Neuronal stem cell (in vitro differentiated cells): Measurements from ENCODE around the gene LYZL4.

Experiments
- DNase-seq: peaks from one replicate; pipeline ENCODE4 v3.0.0-alpha.2; 2013; ENCODE audit warnings: low spot score
- H2AFZ ChIP-seq: one replicate; pipeline ENCODE4 v1.6.1; 2013; ENCODE audit warnings: mild to moderate bottlenecking, low read length, inconsistent platforms
- H2AK5ac ChIP-seq: 2 replicates; pipeline ENCODE4 v1.6.1; 2013; ENCODE audit warnings: low read depth, mild to moderate bottlenecking, inconsistent platforms, low read length, moderate library complexity, mixed read lengths
- H2BK120ac ChIP-seq: 2 replicates; pipeline ENCODE4 v1.6.1; 2013; ENCODE audit warnings: low read depth, mild to moderate bottlenecking, inconsistent platforms, low read length, moderate library complexity, mixed read lengths
- H2BK12ac ChIP-seq: one replicate; pipeline ENCODE4 v1.6.1; 2013; ENCODE audit warnings: low read length, inconsistent platforms
- H2BK15ac ChIP-seq: 2 replicates; pipeline ENCODE4 v1.6.1; 2013; ENCODE audit warnings: mild to moderate bottlenecking, low read length, inconsistent platforms, mixed read lengths
- H2BK5ac ChIP-seq: one replicate; pipeline ENCODE4 v1.6.1; 2013; ENCODE audit warnings: inconsistent platforms, mild to moderate bottlenecking, low read length, moderate library complexity
- H3K14ac ChIP-seq: one replicate; pipeline ENCODE4 v1.6.1; 2013; ENCODE audit warnings: low read length, inconsistent platforms
- H3K18ac ChIP-seq: 2 replicates; pipeline ENCODE4 v1.6.1; 2013; ENCODE audit warnings: low read length, inconsistent platforms
- H3K23ac ChIP-seq: 2 replicates; pipeline ENCODE4 v1.6.1; 2013; ENCODE audit warnings: low read depth, mild to moderate bottlenecking, mixed read lengths, low read length, inconsistent platforms; ENCODE audit not compliant: poor library complexity
- H3K27ac ChIP-seq: replicated peaks from 3 replicates; pipeline ENCODE4 v1.5.1; 2013; ENCODE audit warnings: low read length, inconsistent platforms
- H3K27me3 ChIP-seq, 3 experiments: 2 replicates each; pipeline ENCODE4 v1.6.1; 2013; ENCODE audit warnings: low read length in 3 of 3, mild to moderate bottlenecking in 2 of 3, inconsistent platforms in 1 of 3, low read depth in 1 of 3, mixed read lengths in 1 of 3, moderate library complexity in 1 of 3; ENCODE audit not compliant: control insufficient read depth in 3 of 3, insufficient read depth in 3 of 3
- H3K36me3 ChIP-seq, 2 donors: replicated peaks in 1 of 2; 2 replicates each; pipeline ENCODE4 v1.6.1; 2013; ENCODE audit warnings: low read length in 2 of 2; ENCODE audit not compliant: control insufficient read depth in 2 of 2, insufficient read depth in 2 of 2
- H3K4ac ChIP-seq: 2 replicates; pipeline ENCODE4 v1.6.1; 2013; ENCODE audit warnings: inconsistent platforms, mild to moderate bottlenecking, low read length, moderate library complexity
- H3K4me1 ChIP-seq, 2 donors: 1 replicate in 1 of 2; 2 replicates in 1 of 2; pipeline ENCODE4 v1.6.1; 2013; ENCODE audit warnings: low read length in 2 of 2, low read depth in 1 of 2; ENCODE audit not compliant: control insufficient read depth in 2 of 2, insufficient read depth in 1 of 2
- H3K4me2 ChIP-seq: one replicate; pipeline ENCODE4 v1.6.1; 2013; ENCODE audit warnings: mild to moderate bottlenecking, low read length, inconsistent platforms; ENCODE audit not compliant: insufficient read depth, poor library complexity, severe bottlenecking
- H3K4me3 ChIP-seq, 2 donors: 2 replicates each; pipeline ENCODE4 v1.5.1; 2013; ENCODE audit warnings: low read length in 2 of 2, mild to moderate bottlenecking in 2 of 2, inconsistent platforms in 1 of 2, moderate library complexity in 1 of 2
- H3K79me1 ChIP-seq: one replicate; pipeline ENCODE4 v1.6.1; 2013; ENCODE audit warnings: low read depth, mild to moderate bottlenecking, inconsistent platforms, low read length, moderate library complexity
- H3K9ac ChIP-seq: one replicate; pipeline ENCODE4 v1.6.1; 2013; ENCODE audit warnings: mild to moderate bottlenecking, low read depth, low read length, inconsistent platforms; ENCODE audit not compliant: poor library complexity
- H3K9me3 ChIP-seq, 2 donors: replicated peaks in 1 of 2; 2 replicates each; pipeline versions ENCODE3 to v1.6.1; 2013; ENCODE audit warnings: low read length in 2 of 2, mild to moderate bottlenecking in 2 of 2, inconsistent platforms in 1 of 2, low read depth in 1 of 2, mixed read lengths in 1 of 2, moderate library complexity in 1 of 2; ENCODE audit not compliant: control insufficient read depth in 2 of 2, insufficient read depth in 1 of 2
- H4K8ac ChIP-seq: one replicate; pipeline ENCODE4 v1.6.1; 2013; ENCODE audit warnings: low read depth, mild to moderate bottlenecking, inconsistent platforms, low read length, moderate library complexity
- H4K91ac ChIP-seq: one replicate; pipeline ENCODE4 v1.6.1; 2013; ENCODE audit warnings: low read length, low read depth, mild to moderate bottlenecking, inconsistent platforms; ENCODE audit not compliant: poor library complexity
- WGBS, 2 donors: extraction: QIAGEN DNeasy Blood & Tissue Kit; methylation state at CpG; one replicate each; pipeline ENCODE4 v1.1.7; 2013; ENCODE audit warnings: missing lambda C conversion rate in 2 of 2, mixed read lengths in 1 of 2; ENCODE audit not compliant: insufficient read length in 2 of 2, insufficient replicate concordance in 1 of 2; ENCODE audit errors: extremely low coverage in 2 of 2; 5-methylcytosine and 5-hydroxymethylcytosine counted together

The LYZL4 gene

GRCh38 chr3:42369832-42370231, 40.6 kb downstream of the LYZL4 start:
- no peak overlapping the region for H3K4ac ChIP-seq
- H2AFZ ChIP-seq, result no peak overlapping the region
- no peak for DNase-seq
- H3K36me3 ChIP-seq, result no peaks in the 10 kb centered on the region
- no peak overlapping the region for H2BK12ac ChIP-seq
- no peak overlapping the region for H3K23ac ChIP-seq
- H3K18ac ChIP-seq, result peak overlapping the region; percentile 78
- H3K4me2 ChIP-seq, result no peak overlapping the region
- no CpG with 5 or more reads among the region's 4 CpGs for WGBS, 2 donors
- peak overlapping the region; percentile 28 for H3K27ac ChIP-seq
- no peak overlapping the region for H3K9ac ChIP-seq
- no peak overlapping the region for H3K14ac ChIP-seq
- H2BK5ac ChIP-seq, result no peak overlapping the region
- no peaks in the 10 kb centered on the region for H3K79me1 ChIP-seq
- no peak overlapping the region for H3K4me3 ChIP-seq
- peaks cover 0 to 3% of the 10 kb centered on the region in 2 donors for H3K9me3 ChIP-seq
- peaks cover 0 to 11% of the 10 kb centered on the region in 2 donors for H3K4me1 ChIP-seq
- H4K8ac ChIP-seq, result no peak overlapping the region
- H2AK5ac ChIP-seq, result no peak overlapping the region
- no peaks in the 10 kb centered on the region for H3K27me3 ChIP-seq
- no peak overlapping the region for H4K91ac ChIP-seq
- no peak overlapping the region for H2BK120ac ChIP-seq
- no peak overlapping the region for H2BK15ac ChIP-seq

GRCh38 chr3:42369304-42369703, 41.1 kb downstream of the LYZL4 start:
- Histone ChIP-seq H3K23ac (no peak overlapping the region), H3K9ac (no peak overlapping the region), H2BK120ac (no peak overlapping the region), H3K18ac (peak overlapping the region; percentile 78), H2BK5ac (no peak overlapping the region), H2BK15ac (no peak overlapping the region), H3K4me1 (peaks cover 0 to 11% of the 10 kb centered on the region in 2 donors), H2BK12ac (no peak overlapping the region), H3K4me2 (no peak overlapping the region), H2AK5ac (no peak overlapping the region), H2AFZ (no peak overlapping the region), H3K4me3 (no peak overlapping the region), H4K8ac (no peak overlapping the region), H3K27me3 (no peaks in the 10 kb centered on the region), H3K36me3 (no peaks in the 10 kb centered on the region), H3K27ac (peak overlapping the region; percentile 28), H3K4ac (no peak overlapping the region), H3K14ac (no peak overlapping the region), H3K9me3 (peaks cover 0 to 3% of the 10 kb centered on the region in 2 donors), H4K91ac (no peak overlapping the region), H3K79me1 (no peaks in the 10 kb centered on the region)
- no CpG with 5 or more reads among the region's 4 CpGs for WGBS, 2 donors
- peak; percentile 20 for DNase-seq

DNA sequence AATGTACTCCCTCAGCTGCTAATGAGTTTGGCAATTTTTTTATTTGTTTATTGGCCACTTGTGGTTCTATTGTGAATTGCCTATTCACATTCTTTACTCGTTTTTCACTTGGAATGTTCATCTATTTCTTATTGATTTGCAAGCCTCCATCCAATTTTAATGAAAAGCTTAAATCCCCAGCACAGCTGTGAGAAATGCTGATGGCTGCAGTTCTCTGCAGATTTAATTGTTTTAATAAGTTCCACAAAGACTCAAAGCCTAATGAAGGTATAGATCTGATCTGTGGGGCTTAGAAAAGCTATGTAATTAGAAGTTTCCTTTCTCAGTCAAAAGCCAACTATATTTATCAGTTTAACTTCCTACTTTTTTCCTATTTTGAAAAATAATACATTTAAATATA, 41.5 kb downstream of the LYZL4 start:
- DNase-seq, result no peak
- Histone ChIP-seq H2BK120ac (no peak overlapping the region), H3K18ac (no peak overlapping the region), H2AFZ (no peak overlapping the region), H3K9ac (no peak overlapping the region), H2BK5ac (no peak overlapping the region), H3K4me3 (no peak overlapping the region), H3K14ac (no peak overlapping the region), H4K8ac (no peak overlapping the region), H3K4me1 (peaks cover 0 to 11% of the 10 kb centered on the region in 2 donors), H2BK15ac (no peak overlapping the region), H3K36me3 (no peaks in the 10 kb centered on the region), H3K27ac (no peak overlapping the region), H2BK12ac (no peak overlapping the region), H3K27me3 (no peaks in the 10 kb centered on the region), H2AK5ac (no peak overlapping the region), H3K23ac (no peak overlapping the region), H3K4ac (no peak overlapping the region), H3K79me1 (no peaks in the 10 kb centered on the region), H4K91ac (no peak overlapping the region), H3K9me3 (peaks cover 0 to 3% of the 10 kb centered on the region in 2 donors), H3K4me2 (no peak overlapping the region)
- WGBS, 2 donors, result no CpG with 5 or more reads among the region's 1 CpG

DNA sequence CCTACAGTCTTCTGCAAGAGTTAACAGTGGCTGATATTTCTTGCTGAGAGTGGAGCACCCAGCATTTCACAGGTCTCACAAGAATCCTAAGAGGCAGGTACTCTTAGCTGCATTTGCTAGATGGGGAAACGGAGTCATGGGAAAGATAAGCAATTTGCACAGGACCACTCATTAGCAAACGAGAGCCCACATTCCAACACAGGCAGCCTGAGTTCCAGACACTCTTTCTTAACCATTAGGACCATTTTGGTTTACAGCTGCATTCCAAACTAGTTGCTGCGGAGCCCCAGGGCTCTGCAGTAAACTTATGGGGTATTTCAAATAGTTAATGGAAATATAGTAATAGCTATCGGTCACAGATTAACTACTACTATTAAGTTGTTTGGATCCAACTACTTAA, 42.5 kb downstream of the LYZL4 start:
- H3K9me3 ChIP-seq, result peaks cover 0 to 3% of the 10 kb centered on the region in 2 donors
- no CpG with 5 or more reads among the region's 4 CpGs for WGBS, 2 donors
- H2AFZ ChIP-seq, result no peak overlapping the region
- H3K4me3 ChIP-seq, result no peak overlapping the region
- no peak for DNase-seq
- no peak overlapping the region for H3K18ac ChIP-seq
- no peak overlapping the region for H4K91ac ChIP-seq
- no peak overlapping the region for H2BK120ac ChIP-seq
- no peak overlapping the region for H2AK5ac ChIP-seq
- H3K4ac ChIP-seq, result no peak overlapping the region
- no peak overlapping the region for H3K9ac ChIP-seq
- no peak overlapping the region for H2BK12ac ChIP-seq
- H3K23ac ChIP-seq, result no peak overlapping the region
- H3K79me1 ChIP-seq, result no peaks in the 10 kb centered on the region
- H4K8ac ChIP-seq, result no peak overlapping the region
- no peak overlapping the region for H2BK15ac ChIP-seq
- no peak overlapping the region for H3K4me2 ChIP-seq
- H3K36me3 ChIP-seq, result no peaks in the 10 kb centered on the region
- no peaks in the 10 kb centered on the region for H3K27me3 ChIP-seq
- peaks cover 0 to 11% of the 10 kb centered on the region in 2 donors for H3K4me1 ChIP-seq
- no peak overlapping the region for H3K14ac ChIP-seq
- no peak overlapping the region for H3K27ac ChIP-seq
- no peak overlapping the region for H2BK5ac ChIP-seq
